ENCODE data around the gene NGB.

Gene NGB

DNA sequence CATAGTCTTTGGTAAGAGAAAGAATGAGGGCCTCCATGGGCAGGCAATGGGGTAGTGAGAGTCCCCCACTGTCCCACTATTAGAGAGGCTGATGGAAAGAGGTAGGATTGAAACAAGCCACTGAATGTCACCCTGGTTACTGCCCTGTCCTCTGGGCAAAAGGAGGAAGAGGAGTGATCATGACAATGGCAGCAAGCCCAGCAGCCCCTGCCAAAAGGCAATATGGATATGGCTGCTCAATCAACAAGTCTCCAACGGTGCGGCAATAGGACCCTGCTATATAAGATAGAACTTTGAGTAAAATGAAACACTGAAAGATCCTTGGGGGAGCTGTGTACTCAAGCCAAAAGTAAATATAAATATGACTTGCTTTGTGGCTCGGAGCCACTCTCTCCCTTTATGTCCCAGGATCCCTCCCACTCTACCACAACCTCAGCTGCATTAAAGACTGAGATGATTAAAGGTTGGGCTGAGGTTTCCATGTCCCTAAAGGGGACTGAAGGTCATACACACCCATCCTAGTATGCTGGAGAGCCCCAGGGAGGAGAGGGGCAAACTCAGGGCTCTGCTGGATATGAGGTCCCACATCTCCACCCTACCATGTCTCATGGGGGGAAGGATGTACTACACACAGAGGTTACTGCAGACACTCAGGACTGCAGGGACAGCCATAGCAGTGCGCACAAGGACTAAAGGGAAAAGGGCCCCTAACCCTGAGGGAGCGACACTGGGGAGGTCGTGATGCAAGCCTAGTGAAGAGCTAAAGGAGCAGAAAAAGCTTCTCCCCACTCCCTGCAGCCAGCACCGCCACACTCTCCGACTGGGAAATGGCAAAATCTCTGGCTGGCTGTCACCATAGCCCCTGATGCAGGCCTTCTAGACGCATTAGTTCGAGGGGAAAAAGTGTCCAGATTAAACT, 43.8 kb upstream of the NGB start:
- H3K4me3 ChIP-seq (replicated peaks; ENCODE audit: low read depth, low read length), result no peak overlapping the region
- DNase-seq (ENCODE audit: extremely low read depth, low read depth), result no peak
- TF ChIP-seq, protein P1, sequence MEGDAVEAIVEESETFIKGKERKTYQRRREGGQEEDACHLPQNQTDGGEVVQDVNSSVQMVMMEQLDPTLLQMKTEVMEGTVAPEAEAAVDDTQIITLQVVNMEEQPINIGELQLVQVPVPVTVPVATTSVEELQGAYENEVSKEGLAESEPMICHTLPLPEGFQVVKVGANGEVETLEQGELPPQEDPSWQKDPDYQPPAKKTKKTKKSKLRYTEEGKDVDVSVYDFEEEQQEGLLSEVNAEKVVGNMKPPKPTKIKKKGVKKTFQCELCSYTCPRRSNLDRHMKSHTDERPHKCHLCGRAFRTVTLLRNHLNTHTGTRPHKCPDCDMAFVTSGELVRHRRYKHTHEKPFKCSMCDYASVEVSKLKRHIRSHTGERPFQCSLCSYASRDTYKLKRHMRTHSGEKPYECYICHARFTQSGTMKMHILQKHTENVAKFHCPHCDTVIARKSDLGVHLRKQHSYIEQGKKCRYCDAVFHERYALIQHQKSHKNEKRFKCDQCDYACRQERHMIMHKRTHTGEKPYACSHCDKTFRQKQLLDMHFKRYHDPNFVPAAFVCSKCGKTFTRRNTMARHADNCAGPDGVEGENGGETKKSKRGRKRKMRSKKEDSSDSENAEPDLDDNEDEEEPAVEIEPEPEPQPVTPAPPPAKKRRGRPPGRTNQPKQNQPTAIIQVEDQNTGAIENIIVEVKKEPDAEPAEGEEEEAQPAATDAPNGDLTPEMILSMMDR (IDR thresholded peaks at IDR 0.05; ENCODE audit: low read depth, low read length, missing control alignments), result no peak

DNA sequence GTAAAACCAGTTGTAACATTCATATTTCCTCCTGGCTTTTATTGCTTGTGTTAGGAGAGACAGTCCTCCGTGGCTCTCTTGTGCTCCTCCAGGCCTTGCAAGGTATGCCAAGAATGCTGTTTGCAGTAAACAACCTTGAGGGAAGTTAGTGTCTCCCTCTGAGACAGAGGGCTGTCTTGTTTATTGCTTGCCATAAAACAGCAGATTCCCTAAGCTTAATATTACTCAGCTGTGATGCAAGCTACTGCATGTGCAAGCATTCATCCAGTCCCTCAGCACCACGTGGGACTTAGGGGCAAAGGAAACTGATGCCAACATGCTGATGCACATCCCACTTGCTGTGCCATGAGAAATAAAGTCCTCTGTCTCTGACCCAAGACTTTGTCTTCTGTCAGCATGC, 43.0 kb upstream of the NGB start:
- H3K4me3 ChIP-seq (replicated peaks; ENCODE audit: low read depth, low read length), result no peak overlapping the region
- peak; percentile 75 for DNase-seq (ENCODE audit: extremely low read depth, low read depth)
- TF ChIP-seq, protein P1 (IDR thresholded peaks at IDR 0.05; ENCODE audit: low read depth, low read length, missing control alignments), result no peak

DNA sequence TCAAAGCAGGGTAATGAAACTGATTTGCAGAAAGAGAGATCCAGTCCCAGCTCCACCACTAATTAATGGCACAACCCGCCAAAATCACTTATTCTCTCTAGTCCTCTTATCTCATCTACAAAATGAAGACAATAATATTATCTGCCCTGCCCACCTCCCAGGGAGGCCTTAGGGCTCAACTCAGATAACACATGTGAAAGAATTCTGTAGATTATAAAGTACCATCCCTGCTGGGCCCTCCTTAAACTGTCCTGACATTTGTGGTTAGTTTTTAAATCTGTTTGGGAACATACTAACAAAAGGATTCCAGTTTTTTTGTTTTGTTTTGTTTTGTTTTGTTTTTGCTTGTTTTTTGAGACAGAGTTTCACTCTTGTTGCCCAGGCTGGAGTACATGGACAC, 42.4 kb upstream of the NGB start:
- TF ChIP-seq, protein P1 (IDR thresholded peaks at IDR 0.05; ENCODE audit: low read depth, low read length, missing control alignments), result no peak
- no peak for DNase-seq (ENCODE audit: extremely low read depth, low read depth)
- H3K4me3 ChIP-seq (replicated peaks; ENCODE audit: low read depth, low read length), result no peak overlapping the region

GRCh38 chr14:77311217-77311616, 40.2 kb upstream of the NGB start:
- no peak overlapping the region for H3K4me3 ChIP-seq (replicated peaks; ENCODE audit: low read depth, low read length)
- no peak for DNase-seq (ENCODE audit: extremely low read depth, low read depth)
- TF ChIP-seq, protein P1 (IDR thresholded peaks at IDR 0.05; ENCODE audit: low read depth, low read length, missing control alignments), result no peak

DNA sequence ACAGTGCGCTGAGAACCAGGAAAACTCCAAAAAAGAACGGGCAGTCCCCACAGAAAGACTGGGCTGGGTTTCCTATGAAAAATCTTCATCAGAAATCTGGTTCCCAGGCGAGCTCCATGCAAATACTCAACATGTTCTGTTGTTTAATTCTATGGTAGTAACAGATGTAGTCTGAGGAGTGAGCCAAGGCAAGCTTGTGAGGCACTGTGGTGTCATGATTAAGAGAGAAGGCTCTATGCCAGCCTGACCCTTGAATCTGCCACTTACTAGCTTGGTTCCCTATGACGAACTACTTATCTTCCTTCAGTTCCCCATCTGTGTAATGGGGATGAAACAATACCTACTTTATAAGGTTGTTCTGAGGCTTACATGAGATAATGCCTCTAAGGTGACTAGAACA, 39.0 kb upstream of the NGB start:
- TF ChIP-seq, protein P1 (IDR thresholded peaks at IDR 0.05; ENCODE audit: low read depth, low read length, missing control alignments), result no peak
- DNase-seq (ENCODE audit: extremely low read depth, low read depth), result no peak
- H3K4me3 ChIP-seq (replicated peaks; ENCODE audit: low read depth, low read length), result no peak overlapping the region

- no peak overlapping the region for H3K4me3 ChIP-seq (replicated peaks; ENCODE audit: low read depth, low read length)
- TF ChIP-seq, protein P1 (IDR thresholded peaks at IDR 0.05; ENCODE audit: low read depth, low read length, missing control alignments), result no peak
- no peak for DNase-seq (ENCODE audit: extremely low read depth, low read depth)
Measured at GRCh38 chr14:77309131-77309530, 38.1 kb upstream of the NGB start.

Data from HFF-Myc (cell line).